Activated CD4-positive, alpha-beta memory T cell treated with anti-CD3 and anti-CD28 coated beads for 36 hours (primary cell): ENCODE data around the gene CALCOCO1. TPM values are rescaled to one million over a fixed set of nuclear protein-coding genes. Genes with fewer than 3 reads are reported as not detected.

Experiments
- CTCF ChIA-PET: fragments of 350-600 bp; sonication (Branson Sonifier 250); formaldehyde crosslinking; loops from one replicate; lab custom pipeline; 2021; ENCODE audit warnings: antibody characterized with exemption, inconsistent platforms; lab: Charles Lee
- POLR2A ChIA-PET: fragments of 350-600 bp; sonication (Branson Sonifier 250); formaldehyde crosslinking; loops from one replicate; lab custom pipeline; 2021; ENCODE audit warnings: antibody characterized with exemption; lab: Charles Lee
- DNase-seq: peaks from one replicate; pipeline ENCODE4 v3.0.0-alpha.2; 2020
- H3K27ac Mint-ChIP-seq: one replicate; pipeline ENCODE4 v1.8.0; 2021; ENCODE audit warnings: mixed read lengths
- H3K27me3 Mint-ChIP-seq: one replicate; pipeline ENCODE4 v1.8.0; 2021; ENCODE audit warnings: mixed read lengths
- H3K36me3 Mint-ChIP-seq: one replicate; pipeline ENCODE4 v1.8.0; 2021; ENCODE audit warnings: mixed read lengths
- H3K4me1 Mint-ChIP-seq: one replicate; pipeline ENCODE4 v1.8.0; 2021; ENCODE audit warnings: low read depth, mixed read lengths
- H3K4me3 Mint-ChIP-seq: one replicate; pipeline ENCODE4 v1.8.0; 2021; ENCODE audit warnings: mild to moderate bottlenecking, mixed read lengths
- H3K9me3 Mint-ChIP-seq: one replicate; pipeline ENCODE4 v1.8.0; 2021; ENCODE audit warnings: mixed read lengths
- intact Hi-C: fragments of 100-400 bp; cut with micrococcal nuclease; formaldehyde crosslinking; loops from one replicate; pipeline ENCODE4 v1.15.1; 2023
- total RNA-seq, 2 experiments: library from RNA; stranded (reverse); gene quantifications; one replicate each; pipeline ENCODE4 v1.2.3, GENCODE V29; 2021

Gene CALCOCO1
- total RNA-seq, 2 experiments from 2014 or later = 21.2 to 23.7 TPM

- peaks cover 21% of the 10 kb centered on the region for H3K4me1 Mint-ChIP-seq
These were observed 12.9 kb upstream of the CALCOCO1 start for GRCh38 chr12:53740130-53740491.

GRCh38 chr12:53739214-53740129, 12.2 kb upstream of the CALCOCO1 start:
- Mint-ChIP-seq H3K4me1 (peaks cover 21% of the 10 kb centered on the region), H3K27me3 (peaks cover 30% of the 10 kb centered on the region), H3K4me3 (peak overlapping the region; percentile 43), H3K9me3 (no peaks in the 10 kb centered on the region), H3K27ac (no peak overlapping the region), H3K36me3 (no peaks in the 10 kb centered on the region)
- CTCF ChIA-PET = interaction anchor here (1.0 to 1.4 kb wide), 6 partner anchors 7 to 196 kb away, joined by 3 to 5 read pairs (median 4); no protein-coding TSS in a partner anchor
- intact Hi-C loops = no loop called here
- DNase-seq = no peak
- POLR2A ChIA-PET = interaction anchor here (0.7 kb wide), 1 partner anchor 64 kb away, joined by 3 read pairs; the partner anchor contains the start of gene ATP5MC2

More at GRCh38 chr12:53740130-53740491, 12.9 kb upstream of the CALCOCO1 start:
- no peaks in the 10 kb centered on the region for H3K36me3 Mint-ChIP-seq
- intact Hi-C loops = no loop called here
- no peak for DNase-seq
- ChIA-PET POLR2A (no interaction called here), CTCF (interaction anchor here (1.0 to 1.4 kb wide), 5 partner anchors 10 to 116 kb away, joined by 3 to 4 read pairs (median 3); no protein-coding TSS in a partner anchor)
- no peak overlapping the region for H3K27ac Mint-ChIP-seq
- H3K27me3 Mint-ChIP-seq = peaks cover 35% of the 10 kb centered on the region
- H3K9me3 Mint-ChIP-seq = no peaks in the 10 kb centered on the region
- no peak overlapping the region for H3K4me3 Mint-ChIP-seq

- Mint-ChIP-seq H3K4me1 (peaks cover 23% of the 10 kb centered on the region), H3K27me3 (peaks cover 28% of the 10 kb centered on the region), H3K36me3 (no peaks in the 10 kb centered on the region), H3K4me3 (peak overlapping the region; percentile 33), H3K27ac (no peak overlapping the region), H3K9me3 (no peaks in the 10 kb centered on the region)
- DNase-seq = peak; percentile 55
- POLR2A ChIA-PET = interaction anchor here (0.7 kb wide), 1 partner anchor 63 kb away, joined by 3 read pairs; the partner anchor contains the start of gene ATP5MC2
- intact Hi-C loops = no loop called here
- CTCF ChIA-PET = interaction anchor here (1.0 to 1.4 kb wide), 4 partner anchors 8 to 195 kb away, joined by 3 to 5 read pairs (median 4); no protein-coding TSS in a partner anchor
These were observed 11.4 kb upstream of the CALCOCO1 start for GRCh38 chr12:53738406-53739213.

GRCh38 chr12:53737951-53738405, 10.7 kb upstream of the CALCOCO1 start:
- H3K27ac Mint-ChIP-seq = no peak overlapping the region
- intact Hi-C loops = no loop called here

GRCh38 chr12:53737093-53737808, 10.0 kb upstream of the CALCOCO1 start:
- H3K27ac Mint-ChIP-seq = no peak overlapping the region
- peaks cover 20% of the 10 kb centered on the region for H3K27me3 Mint-ChIP-seq
- H3K36me3 Mint-ChIP-seq = no peaks in the 10 kb centered on the region
- peaks cover 20% of the 10 kb centered on the region for H3K4me1 Mint-ChIP-seq
- no peaks in the 10 kb centered on the region for H3K9me3 Mint-ChIP-seq
- H3K4me3 Mint-ChIP-seq = no peak overlapping the region
- POLR2A ChIA-PET = no interaction called here
- DNase-seq = no peak
- intact Hi-C loops = no loop called here
- CTCF ChIA-PET = interaction anchor here (1.4 to 14.1 kb wide), 3 partner anchors 8 to 35 kb away, joined by 5 to 269 read pairs (median 5); no protein-coding TSS in a partner anchor

More at GRCh38 chr12:53737951-53738405, 10.7 kb upstream of the CALCOCO1 start:
- H3K4me3 Mint-ChIP-seq = no peak overlapping the region
- DNase-seq = no peak
- peaks cover 20% of the 10 kb centered on the region for H3K4me1 Mint-ChIP-seq
- H3K27me3 Mint-ChIP-seq = peaks cover 22% of the 10 kb centered on the region
- ChIA-PET POLR2A (no interaction called here), CTCF (interaction anchor here (1.0 to 14.1 kb wide), 2 partner anchors 7 to 9 kb away, joined by 5 to 269 read pairs; no protein-coding TSS in a partner anchor)
- H3K36me3 Mint-ChIP-seq = no peaks in the 10 kb centered on the region
- no peaks in the 10 kb centered on the region for H3K9me3 Mint-ChIP-seq

- CTCF ChIA-PET = interaction anchor here (1.4 to 14.1 kb wide), 3 partner anchors 8 to 35 kb away, joined by 5 to 269 read pairs (median 5); no protein-coding TSS in a partner anchor
- Mint-ChIP-seq H3K27ac (no peak overlapping the region), H3K36me3 (no peaks in the 10 kb centered on the region), H3K9me3 (no peaks in the 10 kb centered on the region), H3K4me3 (no peak overlapping the region), H3K4me1 (peaks cover 20% of the 10 kb centered on the region), H3K27me3 (peaks cover 18% of the 10 kb centered on the region)
- intact Hi-C loops = no loop called here
- POLR2A ChIA-PET = no interaction called here
- no peak for DNase-seq
These were observed 9.3 kb upstream of the CALCOCO1 start for GRCh38 chr12:53736592-53736991.

- Mint-ChIP-seq H3K4me1 (peaks cover 20% of the 10 kb centered on the region), H3K36me3 (no peaks in the 10 kb centered on the region), H3K9me3 (no peaks in the 10 kb centered on the region), H3K27ac (no peak overlapping the region), H3K27me3 (peaks cover 18% of the 10 kb centered on the region), H3K4me3 (no peak overlapping the region)
- ChIA-PET POLR2A (no interaction called here), CTCF (interaction anchor here (0.6 to 14.1 kb wide), 3 partner anchors 9 to 36 kb away, joined by 3 to 269 read pairs (median 5); no protein-coding TSS in a partner anchor)
- intact Hi-C loops = no loop called here
- DNase-seq = no peak
These were observed 8.3 kb upstream of the CALCOCO1 start for GRCh38 chr12:53735556-53735955.

- H3K4me3 Mint-ChIP-seq = no peak overlapping the region
- H3K36me3 Mint-ChIP-seq = no peaks in the 10 kb centered on the region
- peaks cover 15% of the 10 kb centered on the region for H3K27me3 Mint-ChIP-seq
- H3K27ac Mint-ChIP-seq = no peak overlapping the region
- POLR2A ChIA-PET = no interaction called here
- intact Hi-C loops = no loop called here
- peaks cover 17% of the 10 kb centered on the region for H3K4me1 Mint-ChIP-seq
- no peak for DNase-seq
- CTCF ChIA-PET = interaction anchor here (1.0 to 14.1 kb wide), 3 partner anchors 11 to 32 kb away, joined by 3 to 269 read pairs (median 4); no protein-coding TSS in a partner anchor
- H3K9me3 Mint-ChIP-seq = no peaks in the 10 kb centered on the region
These were observed 7.2 kb upstream of the CALCOCO1 start for GRCh38 chr12:53734425-53734824.

GRCh38 chr12:53733807-53734200, 6.6 kb upstream of the CALCOCO1 start:
- Mint-ChIP-seq H3K4me1 (peaks cover 11% of the 10 kb centered on the region), H3K27ac (no peak overlapping the region), H3K9me3 (no peaks in the 10 kb centered on the region), H3K27me3 (peaks cover 9% of the 10 kb centered on the region), H3K36me3 (no peaks in the 10 kb centered on the region), H3K4me3 (no peak overlapping the region)
- intact Hi-C loops = no loop called here
- POLR2A ChIA-PET = no interaction called here
- CTCF ChIA-PET = interaction anchor here (1.0 to 14.1 kb wide), 3 partner anchors 11 to 32 kb away, joined by 3 to 269 read pairs (median 4); no protein-coding TSS in a partner anchor
- no peak for DNase-seq

GRCh38 chr12:53733051-53733806, 6.0 kb upstream of the CALCOCO1 start:
- ChIA-PET CTCF (interaction anchor here (1.0 to 14.1 kb wide), 3 partner anchors 12 to 31 kb away, joined by 3 to 269 read pairs (median 4); no protein-coding TSS in a partner anchor), POLR2A (no interaction called here)
- intact Hi-C loops = no loop called here
- H3K4me3 Mint-ChIP-seq = no peak overlapping the region
- H3K9me3 Mint-ChIP-seq = no peaks in the 10 kb centered on the region
- H3K27ac Mint-ChIP-seq = no peak overlapping the region
- DNase-seq = no peak
- peaks cover 11% of the 10 kb centered on the region for H3K4me1 Mint-ChIP-seq
- no peaks in the 10 kb centered on the region for H3K36me3 Mint-ChIP-seq
- peaks cover 6% of the 10 kb centered on the region for H3K27me3 Mint-ChIP-seq
